Measurements from ENCODE around the gene TNFRSF8.

TNFRSF8 gene

DNA sequence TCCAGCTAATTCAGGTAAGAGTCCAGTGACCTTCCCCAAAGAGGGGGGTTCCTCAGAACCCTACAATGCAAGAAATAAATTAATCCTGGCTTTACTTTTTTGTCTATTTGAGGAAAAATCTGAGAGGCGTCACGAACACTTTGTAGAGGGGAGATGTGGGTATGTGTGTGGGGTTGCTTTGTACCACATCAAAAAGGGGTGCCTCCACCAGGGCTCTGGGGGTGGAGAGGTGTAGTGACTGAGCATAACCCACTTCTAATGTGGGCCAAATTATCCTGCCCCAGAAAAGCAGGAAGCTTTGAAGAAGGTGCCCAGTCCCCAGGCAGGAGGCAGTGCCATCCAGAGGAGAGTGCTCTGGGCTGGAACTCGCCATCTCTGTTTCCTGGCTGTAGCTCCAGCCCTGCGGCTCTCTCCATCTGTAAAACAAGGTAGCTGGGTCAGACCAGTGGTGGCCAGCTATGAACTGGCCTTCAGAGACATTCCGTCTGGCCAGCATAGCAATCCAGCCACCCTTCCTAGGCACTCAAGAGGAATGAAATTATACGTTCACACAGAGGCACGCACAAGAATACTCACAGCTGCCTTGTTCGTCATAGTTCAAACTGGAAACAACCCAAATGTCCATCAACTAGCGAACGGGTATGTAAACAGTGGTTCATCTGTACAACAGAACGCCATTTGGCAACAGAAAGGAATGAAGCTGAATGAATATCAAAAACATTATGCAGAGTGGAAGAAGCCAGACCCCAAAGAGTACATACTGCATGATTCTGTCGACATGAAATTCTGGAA is 58.3 kb downstream of the TNFRSF8 start:
- DNase-seq, result no peak

DNA sequence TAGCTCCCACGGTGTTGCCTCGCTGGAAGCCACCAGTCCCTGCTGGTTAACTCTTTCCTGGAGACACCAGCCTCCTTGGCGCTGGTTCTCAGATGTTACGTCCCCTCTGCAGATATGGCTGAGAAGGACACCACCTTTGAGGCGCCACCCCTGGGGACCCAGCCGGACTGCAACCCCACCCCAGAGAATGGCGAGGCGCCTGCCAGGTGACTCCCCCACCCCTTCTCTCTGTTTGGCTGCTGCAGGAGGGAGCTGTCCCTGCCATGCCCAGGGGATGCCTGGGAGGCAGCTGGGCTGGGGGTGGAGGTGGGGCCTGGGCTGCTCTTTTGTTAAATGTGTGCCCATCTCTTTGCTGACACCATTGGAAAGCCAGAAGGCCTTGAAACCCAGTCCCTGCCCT is 60.1 kb downstream of the TNFRSF8 start:
- no peak for DNase-seq

DNA sequence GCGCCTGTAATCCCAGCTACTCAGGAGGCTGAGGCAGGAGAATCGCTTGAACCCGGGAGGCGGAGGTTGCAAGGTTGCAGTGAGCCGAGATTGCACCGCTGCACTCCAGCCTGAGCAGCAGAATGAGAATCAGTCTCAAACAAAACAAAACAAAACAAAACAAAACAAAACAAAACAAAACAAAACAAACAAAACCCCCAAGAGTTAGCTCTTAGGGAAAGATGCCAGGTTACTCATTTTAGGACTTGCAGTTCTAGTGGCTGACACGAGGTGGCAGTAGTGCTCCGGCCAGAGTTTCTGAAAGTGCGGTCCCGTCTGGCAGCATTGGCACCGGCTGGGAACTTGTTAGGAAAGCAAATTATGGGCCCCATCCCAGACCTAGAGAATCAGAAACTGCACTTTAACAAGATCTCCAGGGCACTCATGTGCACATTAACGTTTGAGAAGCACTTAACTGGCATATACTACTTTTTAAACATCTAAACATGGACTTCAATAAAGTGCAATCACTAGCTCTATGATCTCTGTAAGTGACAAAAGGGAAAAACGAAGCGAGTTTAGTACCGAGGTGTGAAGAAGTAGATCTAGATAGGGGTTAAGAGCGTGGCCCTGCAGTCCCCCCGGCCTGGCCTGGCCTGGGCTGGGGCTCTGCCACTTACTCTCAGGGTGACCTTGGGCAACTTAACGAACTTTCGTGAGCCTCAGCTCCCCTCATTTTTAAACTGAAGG is 61.8 kb downstream of the TNFRSF8 start:
- peak; percentile 57 for DNase-seq

DNA sequence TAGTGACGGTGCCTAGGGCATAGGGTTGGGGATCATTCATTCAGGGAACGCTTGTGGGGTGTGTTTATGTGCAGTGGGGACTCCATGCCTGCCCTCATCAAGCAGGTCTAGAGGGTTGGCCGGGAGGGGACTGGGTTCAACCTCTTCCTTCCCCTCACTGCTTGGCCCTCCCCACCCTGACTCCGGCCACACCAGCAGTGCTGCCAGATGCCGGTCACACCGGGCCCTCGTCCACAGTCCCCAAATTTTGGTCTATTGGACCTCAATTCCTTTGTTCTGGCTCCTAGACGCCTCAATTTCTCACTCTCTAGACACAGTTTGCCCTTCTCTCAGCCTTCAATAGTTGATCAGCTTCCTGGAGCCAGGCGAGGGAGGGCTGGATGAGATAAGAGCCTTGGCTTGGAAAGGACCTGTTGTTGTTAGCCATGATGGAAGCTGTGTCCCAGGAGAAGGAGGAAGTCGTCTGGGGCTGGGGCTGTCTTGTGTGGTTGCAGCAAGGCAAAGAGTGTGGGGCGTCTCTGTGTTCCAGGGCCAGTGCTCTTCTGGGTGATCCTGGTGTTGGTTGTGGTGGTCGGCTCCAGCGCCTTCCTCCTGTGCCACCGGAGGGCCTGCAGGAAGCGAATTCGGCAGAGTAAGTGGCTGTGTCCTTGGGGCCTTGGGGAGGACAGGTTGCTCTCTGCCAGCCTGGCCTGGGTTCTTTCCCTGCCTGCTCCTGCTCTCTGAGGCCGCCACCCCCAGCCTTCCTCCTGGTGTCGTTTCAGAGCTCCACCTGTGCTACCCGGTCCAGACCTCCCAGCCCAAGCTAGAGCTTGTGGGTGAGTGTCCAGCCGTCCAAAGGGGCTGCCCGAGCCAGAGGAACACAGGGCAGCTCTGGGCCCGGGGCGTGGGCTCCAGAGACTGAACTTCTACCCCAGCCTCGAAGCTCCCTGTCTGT is 62.6 kb downstream of the TNFRSF8 start:
- DNase-seq, result no peak

DNA sequence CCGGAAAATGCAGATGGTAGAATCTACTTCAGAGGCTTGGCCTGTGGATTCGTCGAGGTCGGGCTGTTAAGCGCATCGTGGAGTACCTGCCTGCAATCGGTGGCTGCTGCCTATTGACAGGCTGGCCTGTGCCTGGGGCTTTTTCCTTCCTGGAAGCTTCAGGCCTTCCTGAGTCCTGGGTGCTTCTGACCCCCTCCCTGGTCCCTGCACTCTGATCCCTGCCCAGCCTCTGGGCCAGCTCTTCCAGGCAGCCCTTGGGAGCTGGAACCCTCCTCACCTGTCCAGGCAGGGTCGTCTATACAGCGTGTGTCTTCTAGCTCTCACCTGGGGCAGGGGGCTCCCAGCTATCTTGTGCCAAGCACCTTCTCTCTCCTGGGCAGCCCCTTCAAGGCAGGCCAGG is 63.7 kb downstream of the TNFRSF8 start:
- no peak for DNase-seq

DNA sequence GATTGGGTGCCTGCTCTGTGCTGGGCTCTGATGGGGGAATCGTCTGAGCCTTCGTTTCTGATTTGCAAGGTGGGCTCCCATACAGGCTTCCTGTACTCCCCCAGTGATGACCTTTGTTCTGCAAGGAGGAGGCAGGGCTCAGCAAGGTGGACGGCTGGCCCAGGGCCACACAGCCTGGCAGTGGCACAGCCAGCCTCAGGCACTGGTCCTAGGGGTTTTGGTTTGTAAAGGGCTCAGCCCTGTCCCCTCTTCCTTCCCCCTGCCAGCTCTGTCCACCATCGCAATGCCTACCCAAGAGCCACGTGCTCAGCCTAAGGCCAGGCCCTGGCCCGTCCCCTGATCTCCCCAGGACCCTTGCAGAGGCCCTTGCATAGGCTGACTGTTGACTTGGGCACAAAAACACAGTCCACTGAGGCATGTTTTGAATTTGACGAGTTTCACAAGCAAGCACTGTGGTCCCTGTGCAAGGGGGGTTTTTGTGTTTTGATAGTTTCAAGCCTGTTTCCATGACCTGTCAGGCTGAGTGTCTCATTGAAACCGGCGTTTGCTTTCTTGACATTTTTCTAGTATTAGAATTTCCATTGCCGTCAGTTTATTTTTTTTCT is 64.2 kb downstream of the TNFRSF8 start:
- DNase-seq, result no peak

DNA sequence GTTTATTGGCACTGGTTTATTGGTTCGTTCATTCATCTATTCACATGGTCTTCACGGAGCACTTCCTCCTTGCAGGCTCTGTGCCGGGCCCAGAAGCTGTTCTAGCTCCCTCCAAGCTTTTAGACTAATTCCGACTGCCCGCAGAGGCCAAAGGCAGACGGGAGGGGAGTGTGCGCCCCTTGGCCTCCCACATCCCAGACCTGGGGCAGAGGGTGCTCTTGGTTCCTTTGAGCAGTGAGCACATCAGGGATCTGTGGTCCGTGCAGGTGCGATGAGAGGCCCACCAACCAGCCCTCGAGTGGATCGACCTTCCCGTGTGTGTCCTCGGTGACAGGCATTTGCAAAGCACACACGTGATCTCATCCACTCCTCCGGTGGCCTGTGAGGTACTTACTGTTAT is 65.0 kb downstream of the TNFRSF8 start:
- DNase-seq, result no peak

DNA sequence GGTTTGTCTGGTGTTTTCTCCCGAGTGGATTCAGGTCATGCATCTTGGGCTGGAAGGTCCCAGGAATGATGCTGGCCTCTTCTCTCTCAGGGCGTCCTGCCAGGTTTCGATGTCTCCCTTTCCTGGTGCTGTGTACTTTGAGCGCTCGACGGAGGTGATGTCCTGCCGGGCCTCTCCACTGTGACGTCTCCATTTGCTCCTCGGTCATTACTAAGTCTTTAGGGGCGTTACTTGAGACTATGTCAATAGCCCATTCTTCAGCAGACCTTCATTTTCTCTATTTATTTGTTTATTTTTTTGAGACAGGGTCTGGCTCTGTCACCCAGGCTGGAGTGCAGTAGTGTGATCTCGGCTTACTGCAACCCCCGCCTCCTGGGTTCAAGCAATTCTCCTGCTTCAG is 66.5 kb downstream of the TNFRSF8 start:
- DNase-seq, result no peak

DNA sequence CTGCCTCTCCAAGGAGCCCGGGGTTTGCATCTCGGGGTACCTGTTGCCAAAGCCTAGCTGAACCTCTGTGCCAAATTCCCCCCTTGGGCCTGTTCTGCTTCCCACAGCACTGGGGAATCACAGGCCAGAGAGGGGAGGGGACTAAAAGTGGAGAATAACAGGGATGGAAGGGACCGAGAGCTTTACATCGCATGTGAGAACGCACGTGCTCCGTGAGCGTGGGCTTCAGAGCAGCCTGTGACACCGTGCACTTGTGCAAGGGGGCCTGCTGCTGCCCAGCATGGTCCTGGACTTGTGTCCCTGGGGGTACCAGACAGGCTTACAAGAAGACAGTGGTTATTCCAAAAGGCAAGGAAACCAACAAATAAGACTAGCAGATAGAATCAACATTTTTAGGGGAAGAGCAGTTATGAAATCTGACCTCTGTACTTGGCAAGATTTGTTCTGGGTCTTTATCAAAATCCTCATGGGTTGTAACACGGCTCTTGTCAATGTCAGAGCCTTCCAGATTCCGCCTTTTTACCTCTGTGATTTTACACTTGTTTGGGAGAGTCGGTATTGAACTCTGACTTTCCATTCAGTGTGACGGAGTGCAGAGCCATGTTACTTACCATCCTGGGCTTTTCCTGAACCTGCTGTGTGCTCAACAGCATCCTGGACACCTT is 67.5 kb downstream of the TNFRSF8 start:
- DNase-seq, result no peak

DNA sequence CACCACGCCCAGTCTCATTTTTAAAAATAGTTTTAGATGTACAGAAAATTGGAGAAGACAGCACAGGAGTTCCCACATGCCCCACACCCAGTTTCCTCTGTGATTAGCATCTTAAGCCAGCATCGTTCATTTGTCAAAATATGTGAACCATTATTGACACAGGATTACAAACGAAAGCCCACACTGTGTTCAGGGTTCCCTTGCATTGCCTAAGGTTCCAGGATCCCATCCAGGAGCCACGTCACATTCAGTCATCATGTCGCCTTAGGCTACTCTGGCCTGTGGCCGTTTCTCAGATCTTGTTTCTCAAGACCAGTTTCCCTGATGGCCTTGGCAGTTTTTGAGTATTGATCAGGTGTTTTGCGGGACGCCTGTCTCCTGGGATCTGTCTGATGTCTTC is 69.0 kb downstream of the TNFRSF8 start:
- DNase-seq, result no peak

DNA sequence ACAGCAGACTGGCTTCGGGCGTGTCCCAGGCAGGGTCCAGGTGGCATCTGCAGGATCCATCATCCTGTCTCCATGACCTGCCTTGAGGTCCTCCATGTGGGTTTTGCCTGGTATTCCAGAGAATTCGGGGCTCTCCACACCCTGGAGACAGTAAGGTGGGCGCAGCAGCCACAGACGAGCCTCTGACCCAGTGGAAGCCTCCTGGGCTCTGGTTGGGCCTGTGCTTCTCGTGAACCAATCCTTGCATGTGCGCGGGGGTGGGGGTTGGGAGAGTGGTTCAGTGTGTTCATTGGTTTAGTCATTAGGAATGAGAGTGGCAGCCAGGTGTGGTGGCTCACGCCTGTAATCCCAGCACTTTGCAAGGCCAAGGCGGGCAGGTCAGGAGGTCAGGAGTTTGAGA is 71.6 kb downstream of the TNFRSF8 start:
- DNase-seq, result no peak

DNA sequence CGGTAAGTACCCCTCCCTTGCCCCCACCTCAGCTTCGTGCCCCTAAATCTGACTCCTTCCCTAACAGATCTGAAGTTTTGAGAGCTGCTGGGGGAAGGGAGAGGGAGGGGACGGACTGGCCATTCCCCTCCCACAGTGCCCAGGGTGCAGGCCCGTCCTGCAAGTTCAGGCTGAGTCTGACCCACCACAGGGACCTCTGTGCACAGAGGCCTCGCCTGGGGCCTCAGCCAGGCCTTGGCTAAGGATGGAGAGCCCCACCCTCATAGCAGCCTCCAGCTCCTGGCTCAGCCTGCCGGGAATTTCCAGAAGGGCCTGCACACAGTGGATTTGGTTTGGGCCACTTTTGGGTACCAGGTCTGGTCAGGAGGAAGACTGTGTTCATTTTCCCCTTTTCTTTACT is 72.5 kb downstream of the TNFRSF8 start:
- no peak for DNase-seq

DNA sequence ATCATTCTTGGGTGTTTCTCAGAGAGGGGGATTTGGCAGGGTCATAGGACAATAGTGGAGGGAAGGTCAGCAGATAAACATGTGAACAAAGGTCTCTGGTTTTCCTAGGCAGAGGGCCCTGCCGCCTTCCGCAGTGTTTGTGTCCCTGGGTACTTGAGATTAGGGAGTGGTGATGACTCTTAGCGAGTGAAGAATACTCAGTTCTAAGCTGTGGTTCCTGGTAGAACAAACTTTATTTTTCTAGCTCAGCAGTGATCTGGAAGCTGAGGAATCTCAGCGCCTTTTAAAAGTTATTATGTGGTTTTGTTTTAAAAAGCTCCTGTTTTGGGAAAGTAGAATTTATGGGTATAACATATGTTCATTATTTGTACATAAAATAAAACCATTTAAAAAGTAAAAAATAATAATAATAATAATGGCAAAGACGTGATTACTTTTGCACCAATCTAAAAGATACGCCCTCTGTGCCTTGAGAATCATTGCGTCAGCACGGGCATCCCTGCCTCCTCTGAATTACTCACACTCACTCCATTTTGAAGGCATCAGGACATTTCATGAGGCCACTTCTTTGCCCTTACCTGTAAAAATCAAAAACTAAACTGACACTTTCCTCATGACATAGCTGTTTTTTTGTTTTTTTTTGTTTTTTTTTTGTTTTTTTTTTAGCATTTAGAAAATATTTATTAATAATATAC is 74.0 kb downstream of the TNFRSF8 start:
- DNase-seq, result no peak

DNA sequence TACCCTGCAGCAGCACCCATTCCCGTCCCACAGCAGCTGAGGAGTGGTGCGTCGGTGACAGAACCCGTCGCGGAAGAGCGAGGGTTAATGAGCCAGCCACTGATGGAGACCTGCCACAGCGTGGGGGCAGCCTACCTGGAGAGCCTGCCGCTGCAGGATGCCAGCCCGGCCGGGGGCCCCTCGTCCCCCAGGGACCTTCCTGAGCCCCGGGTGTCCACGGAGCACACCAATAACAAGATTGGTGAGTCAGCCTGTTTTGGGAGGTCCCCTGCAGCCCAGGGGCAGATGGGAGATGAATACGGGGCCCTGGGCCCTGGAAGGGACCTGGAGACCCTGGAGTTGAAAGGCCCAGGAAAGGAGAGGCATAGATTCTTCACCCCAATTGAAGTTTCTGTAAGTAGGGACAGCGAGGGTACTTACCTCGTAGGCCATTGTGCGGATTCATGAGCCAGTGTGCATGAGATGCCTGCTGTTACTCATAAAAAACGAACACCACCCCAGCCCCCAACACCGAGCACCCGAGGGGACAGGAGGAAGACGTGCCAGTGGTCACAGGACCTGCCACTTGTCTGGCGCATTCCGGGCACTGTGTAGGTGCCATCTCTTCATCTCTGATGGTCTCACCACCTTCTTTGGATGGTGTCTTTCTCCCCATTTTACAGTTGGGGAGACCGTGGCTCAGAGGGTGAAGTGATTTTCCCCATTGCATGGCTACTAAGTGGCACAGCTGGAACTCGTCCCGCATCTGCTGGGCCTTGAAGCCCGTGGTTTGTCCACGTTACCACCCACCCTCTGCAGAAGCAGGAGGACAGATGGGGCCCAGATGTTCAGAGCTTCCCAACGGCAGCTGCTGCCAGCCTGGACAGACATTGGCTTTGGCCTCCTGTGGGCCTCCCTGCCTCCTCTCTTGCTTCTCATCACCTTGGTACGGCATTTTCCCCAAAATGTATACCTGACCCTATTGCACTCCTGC is 75.4 kb downstream of the TNFRSF8 start:
- DNase-seq, result no peak

DNA sequence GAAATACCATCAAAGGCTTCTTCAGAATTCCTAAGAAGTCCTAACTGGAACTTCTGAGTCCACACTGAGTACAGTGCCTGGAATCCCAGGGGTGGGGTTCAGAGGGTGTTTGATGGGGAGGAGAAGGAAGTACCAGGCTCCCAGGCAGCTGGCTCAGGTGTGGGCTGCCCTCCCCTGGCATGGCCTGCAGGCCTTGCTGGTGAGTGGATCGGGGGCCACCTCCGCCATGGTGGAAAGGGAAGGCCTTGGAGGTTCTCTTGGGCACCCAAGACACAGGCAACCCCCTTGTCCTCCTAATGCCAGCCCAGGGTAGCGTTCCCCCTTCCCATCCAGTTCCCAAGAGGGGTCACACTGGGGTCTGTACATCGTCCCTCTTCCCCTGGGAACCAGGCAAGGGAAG is 76.9 kb downstream of the TNFRSF8 start:
- no peak for DNase-seq

DNA sequence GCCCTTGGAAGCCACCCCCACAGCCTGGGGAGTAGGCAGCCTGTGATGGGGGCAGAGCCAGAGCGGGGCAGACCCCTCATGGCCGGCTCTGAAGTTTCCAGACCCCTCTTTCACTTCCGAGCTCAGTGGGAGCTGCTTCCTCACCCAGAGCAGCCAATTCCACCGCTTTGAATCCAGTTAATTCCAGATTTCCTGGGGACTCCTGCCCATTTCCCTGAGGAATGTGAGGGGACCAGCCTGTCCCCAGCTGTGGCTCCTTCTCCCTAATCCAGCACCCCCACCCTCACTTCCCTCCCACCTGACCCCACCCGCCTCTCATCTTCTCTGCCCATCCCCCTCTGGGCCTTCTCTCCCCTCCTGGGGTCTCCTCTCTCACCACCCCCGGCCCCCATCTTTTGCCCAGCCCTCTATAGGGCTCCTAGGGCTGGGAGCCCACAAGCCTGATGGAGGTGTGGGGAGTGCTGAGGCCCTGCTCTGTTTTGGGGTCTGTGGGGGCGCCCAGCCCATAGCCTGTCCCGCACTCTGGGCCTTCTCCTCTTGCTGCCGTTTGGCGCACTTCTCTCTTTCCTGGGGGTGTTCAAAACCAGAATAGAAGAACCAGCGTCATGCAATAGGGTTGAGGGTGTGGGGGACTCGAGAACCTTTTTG is 77.5 kb downstream of the TNFRSF8 start:
- DNase-seq, result no peak

DNA sequence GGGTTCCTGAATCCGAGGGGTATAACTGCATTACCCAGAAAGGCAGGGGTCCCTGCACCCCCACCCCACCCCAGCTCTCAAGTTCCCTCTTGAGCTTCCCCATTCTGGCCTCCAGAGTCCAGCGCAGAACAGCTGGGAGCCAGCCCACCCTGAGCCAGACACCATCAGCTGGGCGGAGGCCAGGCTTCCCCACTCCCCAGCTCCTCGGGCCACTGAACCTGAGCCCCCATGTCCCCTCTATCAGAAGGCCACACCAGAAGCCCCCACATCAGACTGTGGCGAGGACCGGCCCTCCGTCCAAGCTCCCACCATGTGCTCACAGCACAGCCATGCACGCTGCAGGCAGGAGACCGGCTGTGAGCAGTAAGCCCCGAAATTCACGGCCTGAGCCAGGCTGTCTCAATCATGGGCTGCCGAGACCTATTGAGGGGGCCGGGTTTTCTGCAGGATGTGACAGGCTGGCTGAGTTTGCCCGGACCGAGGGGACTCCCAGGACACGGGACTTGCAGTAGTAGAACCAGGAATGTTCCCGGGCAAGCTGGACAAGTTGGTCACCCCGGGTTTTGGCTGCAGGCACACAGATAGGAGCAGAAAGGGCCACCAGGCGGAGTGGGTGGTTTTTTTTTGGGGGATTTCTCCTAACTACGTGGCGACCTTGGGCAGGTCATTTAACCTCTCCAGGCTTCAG is 78.2 kb downstream of the TNFRSF8 start:
- peak; percentile 32 for DNase-seq

DNA sequence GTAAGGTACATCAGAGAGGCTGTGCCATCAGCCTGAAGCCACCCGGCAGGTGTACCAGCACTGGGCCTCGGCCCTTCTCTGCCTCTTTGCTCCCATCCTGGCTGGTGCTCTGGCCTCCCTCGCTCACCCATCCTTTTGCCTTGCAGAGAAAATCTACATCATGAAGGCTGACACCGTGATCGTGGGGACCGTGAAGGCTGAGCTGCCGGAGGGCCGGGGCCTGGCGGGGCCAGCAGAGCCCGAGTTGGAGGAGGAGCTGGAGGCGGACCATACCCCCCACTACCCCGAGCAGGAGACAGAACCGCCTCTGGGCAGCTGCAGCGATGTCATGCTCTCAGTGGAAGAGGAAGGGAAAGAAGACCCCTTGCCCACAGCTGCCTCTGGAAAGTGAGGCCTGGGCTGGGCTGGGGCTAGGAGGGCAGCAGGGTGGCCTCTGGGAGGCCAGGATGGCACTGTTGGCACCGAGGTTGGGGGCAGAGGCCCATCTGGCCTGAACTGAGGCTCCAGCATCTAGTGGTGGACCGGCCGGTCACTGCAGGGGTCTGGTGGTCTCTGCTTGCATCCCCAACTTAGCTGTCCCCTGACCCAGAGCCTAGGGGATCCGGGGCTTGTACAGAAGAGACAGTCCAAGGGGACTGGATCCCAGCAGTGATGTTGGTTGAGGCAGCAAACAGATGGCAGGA is 79.2 kb downstream of the TNFRSF8 start:
- DNase-seq, result no peak

All from right kidney (tissue), 1 donor.